ENCODE results near the gene HOXC9.
A peak's percentile ranks its signal among the peaks of the same experiment; 100 is the strongest.

The HOXC9 gene

DNA sequence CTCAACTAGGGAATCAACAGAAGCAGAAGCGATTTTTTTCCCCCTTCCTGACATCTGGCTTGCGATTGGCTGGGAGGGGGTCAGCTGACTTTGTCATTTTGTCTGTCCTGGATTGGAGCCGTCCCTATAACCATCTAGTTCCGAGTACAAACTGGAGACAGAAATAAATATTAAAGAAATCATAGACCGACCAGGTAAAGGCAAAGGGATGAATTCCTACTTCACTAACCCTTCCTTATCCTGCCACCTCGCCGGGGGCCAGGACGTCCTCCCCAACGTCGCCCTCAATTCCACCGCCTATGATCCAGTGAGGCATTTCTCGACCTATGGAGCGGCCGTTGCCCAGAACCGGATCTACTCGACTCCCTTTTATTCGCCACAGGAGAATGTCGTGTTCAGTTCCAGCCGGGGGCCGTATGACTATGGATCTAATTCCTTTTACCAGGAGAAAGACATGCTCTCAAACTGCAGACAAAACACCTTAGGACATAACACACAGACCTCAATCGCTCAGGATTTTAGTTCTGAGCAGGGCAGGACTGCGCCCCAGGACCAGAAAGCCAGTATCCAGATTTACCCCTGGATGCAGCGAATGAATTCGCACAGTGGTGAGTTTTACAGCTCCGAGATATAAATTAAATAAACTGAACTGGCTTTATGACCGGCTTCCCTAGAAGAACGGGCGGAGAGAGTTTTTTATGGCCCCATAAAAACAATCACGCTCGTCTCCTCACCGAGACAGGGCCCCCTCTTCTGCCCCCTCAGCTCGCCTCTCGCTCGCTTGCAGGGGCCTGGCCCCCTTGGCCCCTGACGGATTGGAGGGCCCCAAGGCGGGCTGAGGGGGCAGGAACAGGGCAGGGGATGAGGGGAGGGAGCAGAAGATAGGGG is 28.6 kb downstream of the HOXC9 start, which contains the start of gene HOXC6:
TSS of gene HOXC6 (plus strand) at position 127 of the 888 bp plus-strand sequence. CDS start at position 209, 82 bp downstream.
- DNase-seq (ENCODE audit: low spot score), result no peak

DNA sequence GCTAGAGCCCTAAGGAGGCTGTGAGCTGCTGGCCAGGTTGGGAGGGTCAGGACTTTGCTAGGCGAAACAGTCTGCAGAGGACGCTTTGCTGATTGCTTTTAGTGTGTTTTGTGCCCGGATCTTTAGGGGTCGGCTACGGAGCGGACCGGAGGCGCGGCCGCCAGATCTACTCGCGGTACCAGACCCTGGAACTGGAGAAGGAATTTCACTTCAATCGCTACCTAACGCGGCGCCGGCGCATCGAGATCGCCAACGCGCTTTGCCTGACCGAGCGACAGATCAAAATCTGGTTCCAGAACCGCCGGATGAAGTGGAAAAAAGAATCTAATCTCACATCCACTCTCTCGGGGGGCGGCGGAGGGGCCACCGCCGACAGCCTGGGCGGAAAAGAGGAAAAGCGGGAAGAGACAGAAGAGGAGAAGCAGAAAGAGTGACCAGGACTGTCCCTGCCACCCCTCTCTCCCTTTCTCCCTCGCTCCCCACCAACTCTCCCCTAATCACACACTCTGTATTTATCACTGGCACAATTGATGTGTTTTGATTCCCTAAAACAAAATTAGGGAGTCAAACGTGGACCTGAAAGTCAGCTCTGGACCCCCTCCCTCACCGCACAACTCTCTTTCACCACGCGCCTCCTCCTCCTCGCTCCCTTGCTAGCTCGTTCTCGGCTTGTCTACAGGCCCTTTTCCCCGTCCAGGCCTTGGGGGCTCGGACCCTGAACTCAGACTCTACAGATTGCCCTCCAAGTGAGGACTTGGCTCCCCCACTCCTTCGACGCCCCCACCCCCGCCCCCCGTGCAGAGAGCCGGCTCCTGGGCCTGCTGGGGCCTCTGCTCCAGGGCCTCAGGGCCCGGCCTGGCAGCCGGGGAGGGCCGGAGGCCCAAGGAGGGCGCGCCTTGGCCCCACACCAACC is 29.8 kb downstream of the HOXC9 start:
- DNase-seq (ENCODE audit: low spot score), result no peak

DNA sequence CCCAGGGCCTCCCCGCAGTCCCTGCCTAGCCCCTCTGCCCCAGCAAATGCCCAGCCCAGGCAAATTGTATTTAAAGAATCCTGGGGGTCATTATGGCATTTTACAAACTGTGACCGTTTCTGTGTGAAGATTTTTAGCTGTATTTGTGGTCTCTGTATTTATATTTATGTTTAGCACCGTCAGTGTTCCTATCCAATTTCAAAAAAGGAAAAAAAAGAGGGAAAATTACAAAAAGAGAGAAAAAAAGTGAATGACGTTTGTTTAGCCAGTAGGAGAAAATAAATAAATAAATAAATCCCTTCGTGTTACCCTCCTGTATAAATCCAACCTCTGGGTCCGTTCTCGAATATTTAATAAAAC is 30.5 kb downstream of the HOXC9 start:
- DNase-seq (ENCODE audit: low spot score), result no peak

DNA sequence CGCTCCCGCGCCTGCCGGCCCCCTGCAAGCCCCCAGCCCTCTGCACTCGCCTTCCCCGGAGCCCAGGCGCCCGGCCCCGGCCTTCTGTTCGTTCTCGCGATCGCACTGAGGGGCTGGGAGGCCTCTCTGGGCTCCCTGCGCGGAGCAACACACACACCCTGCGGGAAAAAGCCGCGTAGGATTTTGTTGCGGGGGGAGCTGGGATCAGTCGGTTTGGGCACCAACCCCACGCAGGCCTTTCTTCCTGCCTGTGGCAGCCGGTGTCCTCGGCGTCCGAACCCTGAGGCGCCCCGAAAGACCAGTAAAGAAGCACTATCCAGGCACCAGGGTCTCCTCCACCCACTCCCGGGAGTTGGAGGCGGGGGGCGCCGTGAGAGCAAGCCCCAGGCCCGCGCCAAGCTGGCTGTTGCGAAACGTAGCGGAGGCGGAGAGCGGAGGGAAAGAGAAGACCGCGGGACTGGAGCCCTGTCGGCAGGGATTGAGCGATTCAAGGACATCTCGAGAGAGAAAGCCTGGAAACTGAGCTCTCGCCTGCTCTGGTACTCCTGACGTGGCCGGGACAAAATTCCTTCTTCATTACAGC is 31.0 kb downstream of the HOXC9 start:
- no peak for DNase-seq (ENCODE audit: low spot score)

DNA sequence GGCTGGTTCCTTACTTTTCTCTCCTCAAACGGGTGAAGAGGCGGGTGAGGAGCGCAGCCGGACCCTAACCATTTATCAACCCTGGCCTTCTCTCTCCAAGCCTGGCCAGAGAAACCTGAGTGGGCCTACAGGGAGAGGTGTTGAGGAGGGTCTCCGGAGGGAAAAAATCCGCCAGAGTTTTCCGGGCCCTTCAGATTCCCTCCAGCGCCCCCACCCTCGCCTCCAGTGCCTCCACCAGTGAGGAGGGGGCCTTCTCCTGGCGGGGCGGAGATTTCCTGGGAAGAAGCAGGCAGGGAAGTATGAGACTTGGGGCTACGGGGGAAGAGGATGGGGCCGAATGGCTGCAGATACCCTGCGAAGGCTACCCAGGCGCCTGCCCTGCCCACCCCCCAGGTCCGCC is 31.5 kb downstream of the HOXC9 start:
- DNase-seq (ENCODE audit: low spot score), result no peak

DNA sequence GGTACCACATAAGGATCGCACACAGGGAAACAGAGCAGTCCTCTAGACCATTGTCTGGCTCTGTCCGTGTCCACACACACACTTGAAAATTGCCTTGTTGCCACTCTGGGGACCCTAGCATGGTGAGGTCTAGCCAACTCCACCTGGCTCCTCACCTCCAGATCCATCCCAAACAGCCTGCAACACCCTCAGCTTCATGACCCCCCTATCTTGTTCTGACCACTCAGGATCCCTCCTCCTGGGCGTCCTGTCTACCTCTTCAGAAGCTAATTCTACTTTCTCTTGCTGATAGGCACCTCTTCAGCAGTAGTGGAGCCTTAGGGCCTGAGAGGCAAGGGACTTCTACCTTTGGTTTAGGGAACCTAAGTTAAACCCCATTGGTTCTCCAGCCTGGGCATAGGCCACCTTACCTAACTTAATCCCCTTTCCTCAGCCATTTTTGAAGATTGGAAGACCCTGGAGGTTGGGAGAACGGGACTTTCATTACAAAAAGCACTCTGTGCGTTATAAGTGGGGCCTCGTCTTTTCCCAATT is 32.2 kb downstream of the HOXC9 start:
- no peak for DNase-seq (ENCODE audit: low spot score)

DNA sequence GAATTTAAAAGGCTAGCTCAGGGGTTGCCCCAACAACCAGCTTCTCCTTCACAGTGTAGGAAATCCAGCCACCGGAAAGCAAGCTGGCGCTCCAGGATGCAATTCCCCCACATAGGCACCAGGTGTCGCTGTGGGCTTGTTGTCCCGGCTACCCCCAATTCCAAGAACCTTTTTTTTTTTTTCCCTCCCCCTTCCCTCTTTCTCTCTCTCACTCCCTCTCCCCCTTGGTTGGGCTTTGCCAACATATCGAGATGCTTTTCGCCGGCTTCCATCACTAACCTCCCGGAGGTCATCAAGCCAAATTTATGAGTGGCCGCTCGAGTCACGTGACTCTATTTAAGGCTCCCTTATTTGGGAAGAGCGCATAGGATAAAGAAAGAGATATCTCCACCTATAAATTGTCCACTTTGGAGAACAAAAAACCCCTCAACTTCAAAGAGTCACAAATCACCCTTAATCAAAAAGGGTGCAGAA is 32.7 kb downstream of the HOXC9 start, which contains the start of gene HOXC5:
TSS of gene HOXC5 (plus strand) at position 424 of the 474 bp plus-strand sequence. CDS start 73 bp downstream, outside the sequence.
- peak; percentile 85 for DNase-seq (ENCODE audit: low spot score)

DNA sequence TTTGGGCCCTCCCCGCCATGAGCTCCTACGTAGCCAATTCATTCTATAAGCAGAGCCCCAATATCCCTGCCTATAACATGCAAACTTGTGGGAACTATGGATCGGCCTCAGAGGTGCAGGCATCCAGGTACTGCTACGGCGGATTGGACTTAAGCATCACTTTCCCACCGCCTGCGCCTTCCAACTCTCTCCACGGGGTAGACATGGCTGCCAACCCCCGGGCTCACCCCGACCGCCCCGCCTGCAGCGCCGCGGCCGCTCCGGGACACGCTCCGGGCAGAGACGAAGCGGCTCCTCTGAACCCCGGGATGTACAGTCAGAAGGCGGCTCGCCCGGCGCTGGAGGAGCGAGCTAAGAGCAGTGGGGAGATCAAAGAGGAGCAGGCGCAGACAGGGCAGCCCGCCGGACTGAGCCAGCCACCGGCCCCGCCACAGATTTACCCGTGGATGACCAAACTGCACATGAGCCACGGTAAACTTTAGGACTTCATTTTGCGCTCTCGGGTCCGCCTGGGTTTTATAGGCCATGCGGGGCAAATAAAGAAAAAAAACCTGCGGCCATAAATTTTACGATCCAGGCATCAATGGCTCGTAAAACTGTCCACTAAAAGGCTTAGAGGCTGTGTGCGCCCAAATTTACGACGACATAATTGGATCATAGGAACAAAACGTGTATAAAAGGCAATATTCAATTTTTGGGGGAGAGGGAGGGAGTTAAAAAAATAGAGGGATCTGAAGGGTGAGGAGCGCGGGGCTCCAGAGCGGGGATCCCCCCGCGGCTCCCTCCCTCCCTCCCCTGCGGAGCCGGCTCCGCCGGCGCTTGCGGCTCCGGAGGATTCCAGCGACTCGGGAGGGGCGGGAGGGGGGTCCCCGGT is 33.4 kb downstream of the HOXC9 start:
- DNase-seq (ENCODE audit: low spot score), result no peak

DNA sequence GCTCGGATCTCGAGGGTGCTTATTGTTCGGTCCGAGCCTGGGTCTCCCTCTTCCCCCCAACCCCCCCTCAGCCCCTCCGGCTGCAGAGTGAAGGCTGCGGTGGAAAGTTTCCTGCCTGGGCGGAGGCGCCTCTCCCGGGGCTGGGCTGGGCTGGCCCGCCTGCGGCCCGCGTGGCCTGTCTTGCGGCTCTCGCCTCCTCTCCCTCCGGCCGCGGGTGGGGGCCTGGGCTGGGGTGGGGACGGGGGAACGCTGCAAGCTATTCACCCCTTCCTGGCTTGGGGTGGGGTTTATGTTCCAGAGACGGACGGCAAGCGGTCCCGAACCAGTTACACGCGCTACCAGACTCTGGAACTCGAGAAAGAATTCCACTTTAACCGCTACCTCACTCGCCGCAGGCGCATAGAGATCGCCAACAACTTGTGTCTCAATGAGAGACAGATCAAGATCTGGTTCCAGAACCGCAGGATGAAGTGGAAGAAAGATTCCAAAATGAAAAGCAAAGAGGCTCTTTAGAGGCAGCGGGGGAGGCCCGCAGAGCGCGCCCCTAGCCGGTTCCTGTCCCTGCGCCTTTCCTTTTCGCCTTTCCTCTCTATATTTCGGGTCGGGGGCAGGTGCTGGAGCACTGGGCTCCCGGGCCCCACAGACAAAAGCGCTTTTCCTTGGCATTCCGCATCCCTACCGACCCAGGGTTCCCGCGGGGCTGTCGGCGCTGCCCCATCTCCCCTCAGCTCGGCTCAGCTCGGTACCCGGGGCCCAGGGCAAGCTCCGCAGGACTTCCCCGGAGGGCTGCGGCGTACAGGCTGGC is 34.2 kb downstream of the HOXC9 start:
- DNase-seq (ENCODE audit: low spot score), result no peak

DNA sequence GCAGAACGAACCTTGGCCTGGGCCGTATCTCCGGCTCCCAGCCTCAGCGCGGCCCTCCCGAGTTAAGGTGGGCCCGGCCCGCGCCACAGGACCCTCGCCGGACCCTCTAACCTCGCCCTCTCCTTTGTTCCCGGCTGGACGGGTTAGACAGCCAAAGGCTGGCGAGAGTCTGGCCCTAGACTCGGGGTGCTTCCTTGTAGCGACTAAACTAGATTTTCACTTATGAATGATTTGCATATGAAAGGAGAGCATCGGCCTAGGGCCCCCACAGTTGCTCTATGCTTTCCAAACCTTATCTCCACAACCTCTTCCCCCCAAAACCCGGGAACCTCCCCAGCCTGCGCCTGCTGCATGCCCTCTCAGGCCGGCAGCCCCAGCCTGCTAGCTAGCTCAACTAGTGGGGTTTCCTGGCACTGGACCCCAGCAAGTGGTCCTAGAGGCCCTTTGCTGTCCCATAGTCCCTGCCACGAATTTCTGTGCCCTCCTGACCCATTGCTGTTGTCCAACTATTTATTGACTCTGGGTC is 34.9 kb downstream of the HOXC9 start:
- no peak for DNase-seq (ENCODE audit: low spot score)

DNA sequence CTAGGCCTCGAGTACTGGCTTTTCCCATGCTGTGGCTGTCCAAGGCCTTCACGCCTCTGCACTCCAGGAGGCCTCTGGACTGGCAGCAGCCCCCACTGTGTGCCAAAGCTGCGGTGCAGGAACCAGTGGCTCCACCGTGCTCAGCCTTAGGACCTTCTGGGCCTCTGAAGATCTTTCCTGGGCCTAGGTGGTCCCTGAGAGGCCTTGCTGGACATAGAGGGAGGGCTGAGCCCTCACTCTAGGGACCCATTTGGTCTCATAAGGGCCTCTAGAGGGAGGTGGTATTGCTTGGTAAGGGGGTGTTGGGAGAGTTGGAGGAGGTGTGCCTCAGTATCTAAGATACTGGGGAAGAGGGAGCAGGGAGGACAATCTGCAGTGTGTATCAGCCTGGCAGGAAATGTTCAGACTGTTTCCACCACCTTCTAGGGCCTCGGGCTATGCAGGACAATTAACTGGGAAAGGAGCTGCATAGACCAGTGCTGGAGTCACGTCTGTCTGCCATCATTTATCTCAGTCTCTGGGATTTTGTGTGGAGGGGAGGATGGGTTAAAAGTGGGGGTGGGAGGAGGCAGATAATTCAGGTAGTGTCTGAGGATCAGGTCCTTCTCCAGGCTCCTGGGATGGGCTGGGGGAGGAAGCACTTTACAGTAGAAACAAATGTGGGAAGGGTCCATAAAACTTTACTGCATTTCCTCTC is 35.8 kb downstream of the HOXC9 start:
- DNase-seq (ENCODE audit: low spot score), result no peak

DNA sequence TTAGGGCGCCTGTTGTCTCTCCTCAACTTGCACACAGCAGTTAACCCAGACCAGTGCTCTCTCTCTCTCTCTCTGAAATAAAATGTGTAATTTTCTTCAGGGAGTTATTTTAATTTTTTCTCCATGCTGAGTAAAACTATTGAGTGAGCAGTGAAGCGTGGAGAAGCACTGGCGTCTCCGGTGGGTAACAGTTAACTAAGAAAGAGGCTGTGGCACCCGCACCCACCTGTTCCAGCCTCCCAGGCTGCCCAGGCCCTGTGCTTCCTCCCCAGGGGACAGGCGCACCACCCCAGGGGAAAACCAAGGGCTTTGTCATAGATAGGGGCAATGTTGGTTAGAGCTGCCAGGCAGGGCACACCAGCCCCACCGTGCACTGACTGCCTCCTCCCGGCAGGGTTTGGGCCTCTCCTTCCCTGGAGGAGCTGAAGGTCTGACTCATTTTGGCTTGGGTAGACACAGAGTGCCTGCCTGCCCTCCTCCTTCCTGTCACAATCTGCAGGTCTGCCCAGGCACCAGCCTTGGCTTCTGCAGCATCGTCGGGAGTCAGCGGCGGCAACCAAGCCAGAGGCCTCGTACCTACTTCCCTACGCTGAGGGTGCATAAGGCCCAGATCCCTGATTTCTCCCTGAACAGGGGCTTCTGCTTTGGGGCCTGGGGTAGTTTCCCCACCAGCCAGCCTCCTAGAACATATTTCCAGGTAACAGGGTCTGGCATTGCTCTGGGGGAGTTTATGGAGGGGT is 36.8 kb downstream of the HOXC9 start:
- no peak for DNase-seq (ENCODE audit: low spot score)

DNA sequence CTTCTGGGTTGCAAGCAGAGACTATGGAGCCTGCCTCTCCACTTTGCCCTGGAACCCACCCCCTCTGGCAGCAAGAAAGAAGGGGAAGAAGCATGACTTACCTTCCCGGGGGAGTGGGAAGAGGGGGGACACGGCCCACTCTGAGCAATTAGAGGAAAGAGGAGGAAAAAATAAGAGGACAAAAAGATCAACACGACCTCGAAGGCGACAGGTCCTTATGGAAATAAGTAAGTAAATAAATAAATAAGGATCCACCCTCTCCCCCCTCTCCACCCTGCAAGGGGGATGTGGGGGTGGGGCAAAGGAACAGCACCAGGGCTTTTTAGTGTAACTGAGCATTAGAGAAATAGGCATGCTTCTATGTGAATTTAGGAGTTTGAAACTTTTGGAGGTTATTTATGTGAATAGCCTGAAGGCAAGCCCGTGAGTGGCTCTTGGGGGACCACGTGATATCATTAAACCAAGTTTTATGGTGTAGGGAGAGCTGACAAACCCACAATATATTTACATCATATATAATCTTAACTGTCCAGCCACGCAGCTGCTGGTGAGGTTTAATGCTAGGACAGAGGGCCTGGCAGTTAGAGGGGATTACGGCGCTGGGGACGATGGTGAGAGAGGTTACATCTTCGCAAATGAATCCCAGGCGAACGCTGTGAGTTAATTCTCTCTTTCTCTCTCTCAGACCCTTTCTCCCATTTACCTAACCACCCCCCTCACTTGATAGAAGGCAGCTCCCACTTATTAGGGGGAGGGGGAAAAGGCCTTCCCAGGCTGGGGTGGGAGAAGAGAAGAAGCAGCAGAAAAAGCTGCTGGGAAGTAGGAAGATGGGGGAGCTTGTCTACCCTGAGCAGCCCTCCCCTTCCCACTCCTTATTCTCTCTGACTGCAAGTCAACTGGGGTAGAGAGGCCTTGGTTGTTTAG is 37.7 kb downstream of the HOXC9 start:
- DNase-seq (ENCODE audit: low spot score), result no peak

DNA sequence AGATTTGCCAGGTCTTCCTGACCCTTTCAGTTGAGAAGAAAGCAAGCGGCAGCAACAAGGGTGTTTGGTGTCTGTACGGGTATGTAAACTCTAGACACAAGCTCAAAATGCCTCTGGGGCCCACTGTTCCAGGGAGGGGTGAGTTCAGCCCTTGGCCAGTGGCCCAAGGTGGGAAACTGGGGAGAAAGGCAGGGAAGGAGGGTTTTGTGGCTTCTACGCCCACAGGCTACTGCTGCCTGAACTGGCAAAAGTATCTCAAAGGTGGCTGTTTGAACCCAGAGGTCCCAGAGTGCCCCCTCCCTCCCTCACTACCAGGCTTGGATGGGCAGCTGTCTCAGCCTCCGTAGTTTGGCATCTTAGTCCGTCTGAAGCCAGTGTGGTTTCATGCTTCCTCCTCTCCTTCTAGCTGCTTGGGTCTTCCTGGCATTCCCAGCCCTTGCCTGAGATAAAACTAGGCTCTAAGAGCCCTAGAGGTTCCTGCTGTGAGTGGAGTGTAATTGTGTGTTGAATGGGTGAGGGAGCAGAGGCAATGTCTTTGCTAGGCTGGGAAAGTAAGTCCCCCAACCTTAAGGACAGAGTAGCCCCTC is 38.4 kb downstream of the HOXC9 start:
- DNase-seq (ENCODE audit: low spot score), result no peak

DNA sequence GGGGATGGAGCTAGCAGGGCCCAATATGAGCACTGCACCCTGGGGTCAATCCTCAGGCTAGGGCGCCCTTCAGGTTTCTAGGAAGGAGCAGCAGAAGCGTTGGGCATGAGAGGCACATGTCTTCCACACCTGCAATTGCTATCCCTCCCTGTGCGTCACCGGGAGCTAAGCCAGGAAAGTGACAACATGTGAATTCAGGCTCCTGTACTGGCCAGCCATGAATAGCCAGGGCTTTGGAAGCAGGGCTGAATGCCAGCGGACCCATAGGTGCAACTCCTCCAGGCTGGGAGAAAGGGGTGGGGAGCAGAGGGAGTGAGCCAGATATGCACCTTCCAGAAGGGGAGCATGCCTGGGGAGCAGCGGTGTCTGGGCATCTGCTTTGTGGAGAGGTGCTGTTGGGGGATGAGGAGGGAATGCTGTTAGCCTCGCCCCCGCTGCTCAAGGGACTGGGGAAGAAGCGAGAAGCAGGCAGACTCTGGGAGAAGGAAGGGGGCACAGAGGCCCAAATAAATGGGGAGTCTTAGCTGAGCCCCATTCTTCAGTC is 39.0 kb downstream of the HOXC9 start:
- no peak for DNase-seq (ENCODE audit: low spot score)

DNA sequence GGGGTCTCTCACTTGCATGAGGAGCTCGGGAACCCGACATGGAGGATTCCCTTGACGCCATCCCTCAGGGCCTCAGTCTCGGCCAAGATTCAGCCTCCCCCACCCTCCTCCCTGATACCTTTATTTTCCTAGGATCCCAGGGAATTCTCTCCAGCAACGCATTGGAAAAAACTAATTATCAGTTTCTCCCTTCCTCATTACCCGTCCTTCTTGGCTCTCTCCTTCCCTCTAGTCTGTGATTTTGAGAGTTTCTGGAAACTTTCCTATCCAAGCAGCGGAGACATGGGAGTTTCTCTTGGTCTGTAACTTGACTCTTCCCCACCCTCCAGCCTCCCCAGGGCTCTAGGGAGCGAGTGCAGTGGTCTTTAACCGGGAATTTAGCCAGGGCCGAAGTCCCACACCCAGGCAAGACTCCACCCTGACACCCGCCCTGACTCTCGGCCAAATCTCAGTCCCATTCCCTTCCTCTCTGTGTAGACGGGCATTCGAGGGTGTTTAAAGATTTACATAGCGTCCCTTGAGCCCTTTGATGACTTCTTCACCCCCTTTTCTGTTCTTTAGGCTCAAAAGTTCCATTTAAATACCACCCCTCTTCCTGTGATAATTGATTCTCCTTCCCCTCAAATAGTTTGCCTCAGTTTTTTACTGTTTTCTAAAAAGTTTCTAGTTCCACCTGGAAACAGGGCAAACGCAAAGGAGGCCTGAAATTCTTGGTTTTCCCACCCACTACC is 39.6 kb downstream of the HOXC9 start:
- DNase-seq (ENCODE audit: low spot score), result no peak

Measured in D341Med (cell line).